CD4-positive, alpha-beta T cell treated with Interleukin-6 at 100 ng/mL for 8 hours (primary cell): ENCODE measurements around the gene SF3A2.

Source experiments
- DNase-seq: peaks from one replicate; pipeline ENCODE4 v3.0.0-alpha.2; 2020; ENCODE audit warnings: mixed read lengths, low spot score

SF3A2 gene

GRCh38 chr19:2207991-2208860 lies 28.4 kb upstream of the SF3A2 start:
- DNase-seq, result no peak

- no peak for DNase-seq
Observed at GRCh38 chr19:2208975-2209374, 27.6 kb upstream of the SF3A2 start.

GRCh38 chr19:2209408-2209807 lies 27.2 kb upstream of the SF3A2 start:
- DNase-seq, result no peak

- DNase-seq, result no peak
Observed at GRCh38 chr19:2210206-2210605, 26.4 kb upstream of the SF3A2 start.

GRCh38 chr19:2210987-2211740 lies 25.5 kb upstream of the SF3A2 start:
- DNase-seq, result no peak

- no peak for DNase-seq
Observed at GRCh38 chr19:2212861-2213711, 23.5 kb upstream of the SF3A2 start.

GRCh38 chr19:2213799-2214198 lies 22.8 kb upstream of the SF3A2 start:
- DNase-seq, result no peak

- DNase-seq, result no peak
Observed at GRCh38 chr19:2214251-2214650, 22.4 kb upstream of the SF3A2 start.

- DNase-seq, result peak; percentile 37
Observed at GRCh38 chr19:2215281-2215751, 21.3 kb upstream of the SF3A2 start.

GRCh38 chr19:2216361-2217225 lies 20.0 kb upstream of the SF3A2 start:
- no peak for DNase-seq

- DNase-seq, result no peak
Observed at GRCh38 chr19:2217591-2217990, 19.0 kb upstream of the SF3A2 start.

GRCh38 chr19:2219726-2220125 lies 16.9 kb upstream of the SF3A2 start:
- no peak for DNase-seq

GRCh38 chr19:2221250-2221831 lies 15.3 kb upstream of the SF3A2 start:
- no peak for DNase-seq

- DNase-seq, result no peak
Observed at GRCh38 chr19:2221918-2222317, 14.7 kb upstream of the SF3A2 start.

GRCh38 chr19:2223391-2223790 lies 13.2 kb upstream of the SF3A2 start:
- DNase-seq, result no peak

GRCh38 chr19:2223959-2224358 lies 12.7 kb upstream of the SF3A2 start:
- no peak for DNase-seq

GRCh38 chr19:2224754-2225349 lies 11.8 kb upstream of the SF3A2 start:
- DNase-seq, result no peak

GRCh38 chr19:2225415-2226050 lies 11.1 kb upstream of the SF3A2 start:
- DNase-seq, result no peak

- no peak for DNase-seq
Observed at GRCh38 chr19:2226051-2226839, 10.4 kb upstream of the SF3A2 start.
